ENCODE results near the gene ALDH3A1.

ALDH3A1 gene

DNA sequence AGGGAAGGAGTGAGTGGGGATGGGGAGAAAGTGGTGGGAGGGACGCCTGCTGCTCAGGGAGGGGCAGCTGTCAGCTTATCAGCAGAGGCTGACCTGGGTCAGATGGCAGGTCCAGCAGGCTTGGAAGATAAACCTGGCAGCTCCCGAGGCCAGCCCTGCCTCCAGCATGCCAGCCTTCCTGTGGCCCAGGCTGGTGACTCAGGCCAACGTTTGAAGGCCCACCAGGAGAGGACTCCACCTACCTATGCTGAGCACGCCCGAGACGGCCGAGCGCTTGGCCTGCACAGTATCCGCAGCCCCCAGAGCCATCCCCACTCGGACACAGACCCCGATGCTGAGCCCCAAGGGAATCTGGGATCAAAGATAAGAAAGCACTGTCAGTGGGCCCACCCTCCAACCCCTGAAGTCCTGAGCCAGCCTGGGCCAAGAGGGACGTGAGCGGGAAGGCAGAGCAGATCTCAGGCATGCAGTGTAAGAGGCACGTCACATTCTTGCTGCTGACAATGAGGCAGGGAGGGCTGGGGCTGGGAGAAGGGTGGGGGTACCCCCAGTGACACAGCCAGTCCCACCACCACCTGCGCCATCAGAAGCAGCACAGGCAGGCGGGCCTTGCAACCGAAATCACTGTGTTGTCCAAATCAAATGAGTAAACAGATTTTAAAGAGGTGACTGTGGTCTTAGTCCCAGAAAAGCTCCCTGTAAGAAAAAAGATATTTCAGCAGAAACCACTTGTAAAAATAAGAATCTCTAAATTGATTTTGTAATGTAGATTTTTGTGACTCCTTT lies 44.1 kb downstream of the ALDH3A1 start:
- DNase-seq (ENCODE audit: low spot score): no peak

- no peak for DNase-seq (ENCODE audit: low spot score)
These were observed 44.8 kb downstream of the ALDH3A1 start for GRCh38 chr17:19703106-19703827.

DNA sequence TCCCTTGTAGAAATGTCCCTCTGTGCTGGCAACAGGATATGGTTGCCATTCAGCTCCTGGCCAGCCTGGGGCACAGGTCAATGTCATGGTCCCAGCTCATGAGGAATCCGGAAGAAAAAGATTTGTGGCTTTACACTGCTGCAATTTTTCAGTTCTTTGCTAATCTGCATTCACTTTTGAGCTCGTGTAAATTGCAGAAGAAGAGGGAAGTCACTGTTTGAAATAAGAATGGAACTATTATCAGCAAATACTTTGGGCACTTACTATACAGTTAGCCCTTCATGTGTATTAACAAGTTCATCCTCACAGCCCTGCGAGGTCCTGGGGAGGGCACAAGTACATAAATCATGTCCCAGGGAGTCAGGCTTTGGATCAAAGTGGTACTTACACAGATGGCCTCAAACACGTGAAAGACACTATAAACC lies 45.9 kb downstream of the ALDH3A1 start:
- no peak for DNase-seq (ENCODE audit: low spot score)

Measured in kidney capillary endothelial cell (primary cell).